HEK293T (cell line): ENCODE data around the gene TRIM72.
A peak's percentile ranks its signal among the peaks of the same experiment; 100 is the strongest.
"Not testable (repeated sequence)": the region's sequence is repeated elsewhere in the genome, so short reads cannot be mapped to it uniquely, and the experiment has no call there.

ENCODE experiments used
- CTCF ChIA-PET: fragments of 350-600 bp; formaldehyde crosslinking; extraction: SDS; loops from one replicate; lab custom pipeline; 2021; ENCODE audit warnings: antibody characterized with exemption, inconsistent platforms; lab: Yijun Ruan, JAX
- POLR2A ChIA-PET: fragments of 350-600 bp; formaldehyde crosslinking; extraction: SDS; loops from one replicate; lab custom pipeline; 2020; ENCODE audit warnings: antibody characterized with exemption, inconsistent platforms; lab: Yijun Ruan, JAX
- DNase-seq: peaks from one replicate; pipeline ENCODE4 v3.0.0; 2012; ENCODE audit warnings: mixed read lengths; ENCODE audit errors: extremely low spot score
- ARNT ChIP-seq: fragments of 450-650 bp; IDR thresholded peaks from 2 replicates; pipeline ENCODE4 v1.6.1; 2017; ENCODE audit warnings: mild to moderate bottlenecking
- BHLHE40 ChIP-seq: fragments of 450-650 bp; IDR thresholded peaks from 2 replicates; pipeline ENCODE4 v1.6.1; 2016; ENCODE audit warnings: mild to moderate bottlenecking, moderate library complexity, borderline replicate concordance
- CTBP1 ChIP-seq: fragments of 450-650 bp; IDR thresholded peaks from 2 replicates; pipeline ENCODE4 v1.6.1; 2016; ENCODE audit warnings: borderline replicate concordance
- ELF4 ChIP-seq: fragments of 450-650 bp; IDR thresholded peaks from 2 replicates; pipeline ENCODE4 v1.6.1; 2017; ENCODE audit warnings: antibody characterized with exemption
- FOXA1 ChIP-seq: fragments of 450-650 bp; IDR thresholded peaks from 2 replicates; pipeline ENCODE4 v1.6.1; 2016; ENCODE audit warnings: mild to moderate bottlenecking
- FOXK2 ChIP-seq: fragments of 450-650 bp; IDR thresholded peaks from 2 replicates; pipeline ENCODE4 v1.6.1; 2016; ENCODE audit warnings: mild to moderate bottlenecking
- FOXM1 ChIP-seq: fragments of 450-650 bp; IDR thresholded peaks from 2 replicates; pipeline ENCODE4 v1.6.1; 2017; ENCODE audit warnings: mild to moderate bottlenecking, borderline replicate concordance
- HDGF ChIP-seq: fragments of 450-650 bp; IDR thresholded peaks from 2 replicates; pipeline ENCODE4 v1.6.1; 2017; ENCODE audit warnings: antibody characterized with exemption, borderline replicate concordance
- L3MBTL2 ChIP-seq: fragments of 450-650 bp; conservative IDR thresholded peaks from 2 replicates; pipeline ENCODE4 v1.6.1; 2016; ENCODE audit warnings: mild to moderate bottlenecking
- LEF1 ChIP-seq: fragments of 450-650 bp; IDR thresholded peaks from 2 replicates; pipeline ENCODE4 v1.6.1; 2017; ENCODE audit warnings: mild to moderate bottlenecking, borderline replicate concordance
- NFRKB ChIP-seq: fragments of 450-650 bp; IDR thresholded peaks from 2 replicates; pipeline ENCODE4 v1.6.1; 2016; ENCODE audit warnings: mild to moderate bottlenecking, moderate library complexity
- PKNOX1 ChIP-seq: fragments of 450-650 bp; IDR thresholded peaks from 2 replicates; pipeline ENCODE4 v1.6.1; 2016
- SP1 ChIP-seq: fragments of 450-650 bp; IDR thresholded peaks from 2 replicates; pipeline ENCODE4 v1.6.1; 2017
- SUZ12 ChIP-seq: fragments of 450-650 bp; IDR thresholded peaks from 2 replicates; pipeline ENCODE4 v1.6.1; 2016; ENCODE audit warnings: mild to moderate bottlenecking
- TARDBP ChIP-seq: fragments of 450-650 bp; IDR thresholded peaks from 2 replicates; pipeline ENCODE4 v1.6.1; 2016
- ZNF384 ChIP-seq: fragments of 450-650 bp; IDR thresholded peaks from 2 replicates; pipeline ENCODE4 v1.6.1; 2016

The TRIM72 gene

GRCh38 chr16:31268033-31268365, 54.1 kb downstream of the TRIM72 start:
- ChIA-PET CTCF (interaction anchor here (0.6 to 1.1 kb wide), 2 partner anchors 70 to 182 kb away, joined by 3 to 4 read pairs; no protein-coding TSS in a partner anchor), POLR2A (no interaction called here)
- no peak for TF ChIP-seq ZNF384
- no peak for TF ChIP-seq FOXA1
- TF ChIP-seq ARNT: no peak
- TF ChIP-seq BHLHE40: no peak
- TF ChIP-seq FOXK2: no peak
- TF ChIP-seq FOXM1: no peak
- TF ChIP-seq HDGF: no peak
- TF ChIP-seq TARDBP: no peak
- no peak for TF ChIP-seq LEF1
- TF ChIP-seq L3MBTL2: no peak
- no peak for TF ChIP-seq NFRKB
- no peak for DNase-seq

GRCh38 chr16:31268891-31269290, 55.0 kb downstream of the TRIM72 start:
- TF ChIP-seq FOXA1: no peak
- no peak for TF ChIP-seq CTBP1
- TF ChIP-seq PKNOX1: no peak
- no peak for TF ChIP-seq NFRKB
- TF ChIP-seq SP1: no peak
- no peak for TF ChIP-seq TARDBP
- no peak for TF ChIP-seq L3MBTL2
- no peak for TF ChIP-seq BHLHE40
- no peak for TF ChIP-seq ELF4
- no peak for TF ChIP-seq ARNT
- TF ChIP-seq FOXK2: no peak
- no peak for TF ChIP-seq LEF1
- TF ChIP-seq HDGF: no peak
- TF ChIP-seq ZNF384: no peak
- TF ChIP-seq SUZ12: no peak
- no peak for TF ChIP-seq FOXM1
- CTCF ChIA-PET: no interaction called here
- DNase-seq: no peak
- POLR2A ChIA-PET: no interaction called here

- ChIA-PET CTCF (no interaction called here), POLR2A (no interaction called here)
- DNase-seq: no peak
- TF ChIP-seq ARNT (no peak), ELF4 (no peak), NFRKB (no peak), L3MBTL2 (no peak), SP1 (no peak), HDGF (no peak), TARDBP (no peak), SUZ12 (no peak), FOXK2 (no peak), PKNOX1 (no peak), BHLHE40 (no peak), CTBP1 (no peak), FOXM1 (no peak), ZNF384 (no peak), FOXA1 (no peak), LEF1 (no peak)
Measured at GRCh38 chr16:31269541-31269940, 55.6 kb downstream of the TRIM72 start.

GRCh38 chr16:31269973-31270372, 56.1 kb downstream of the TRIM72 start:
- DNase-seq, CTCF ChIA-PET, POLR2A ChIA-PET: not testable (repeated sequence)

GRCh38 chr16:31270795-31271194, 56.9 kb downstream of the TRIM72 start:
- ChIA-PET CTCF (no interaction called here), POLR2A (no interaction called here)
- TF ChIP-seq PKNOX1 (0 out of 2 replicates have a peak, but pooled peaks have one; percentile 21), TARDBP (no peak)
- no peak for DNase-seq

- no peak for DNase-seq
- ChIA-PET POLR2A (no interaction called here), CTCF (no interaction called here)
- TF ChIP-seq LEF1: no peak
Measured at GRCh38 chr16:31271621-31272190, 57.8 kb downstream of the TRIM72 start.

- ChIA-PET POLR2A (no interaction called here), CTCF (no interaction called here)
- TF ChIP-seq ZNF384: no peak
- no peak for DNase-seq
Measured at GRCh38 chr16:31273187-31273586, 59.3 kb downstream of the TRIM72 start.

- no peak for DNase-seq
- ChIA-PET CTCF (no interaction called here), POLR2A (no interaction called here)
- TF ChIP-seq NFRKB (no peak), TARDBP (no peak), SP1 (no peak), FOXA1 (no peak), ARNT (no peak), FOXM1 (no peak), LEF1 (no peak), SUZ12 (no peak), ELF4 (no peak), L3MBTL2 (no peak), BHLHE40 (no peak), CTBP1 (no peak), FOXK2 (no peak), HDGF (no peak), PKNOX1 (no peak), ZNF384 (no peak)
Measured at GRCh38 chr16:31273676-31274075, 59.8 kb downstream of the TRIM72 start.
